Right lobe of liver (tissue), 4 donors: ENCODE measurements around the gene TPPP3.

ENCODE experiments used
- CTCF ChIP-seq, 4 donors: fragments of 200-600 bp in 3 of 4; fragments of 450-650 bp in 1 of 4; IDR thresholded peaks; one replicate each; pipeline versions ENCODE4 v1.5.1 to v1.8.0; 2016 to 2022; ENCODE audit warnings: antibody characterized with exemption in 4 of 4, mild to moderate bottlenecking in 2 of 4
- POLR2A ChIP-seq: fragments of 450-650 bp; IDR thresholded peaks from one replicate; pipeline ENCODE4 v1.6.1; 2017; ENCODE audit warnings: antibody characterized with exemption, mild to moderate bottlenecking
- donor health status: DM: no; HTN: no; CAD: no.
- donor health status: DM: no; HTN: no; CAD: no.
- donor health status: DM: no; HTN: yes; CAD: no.

DNA sequence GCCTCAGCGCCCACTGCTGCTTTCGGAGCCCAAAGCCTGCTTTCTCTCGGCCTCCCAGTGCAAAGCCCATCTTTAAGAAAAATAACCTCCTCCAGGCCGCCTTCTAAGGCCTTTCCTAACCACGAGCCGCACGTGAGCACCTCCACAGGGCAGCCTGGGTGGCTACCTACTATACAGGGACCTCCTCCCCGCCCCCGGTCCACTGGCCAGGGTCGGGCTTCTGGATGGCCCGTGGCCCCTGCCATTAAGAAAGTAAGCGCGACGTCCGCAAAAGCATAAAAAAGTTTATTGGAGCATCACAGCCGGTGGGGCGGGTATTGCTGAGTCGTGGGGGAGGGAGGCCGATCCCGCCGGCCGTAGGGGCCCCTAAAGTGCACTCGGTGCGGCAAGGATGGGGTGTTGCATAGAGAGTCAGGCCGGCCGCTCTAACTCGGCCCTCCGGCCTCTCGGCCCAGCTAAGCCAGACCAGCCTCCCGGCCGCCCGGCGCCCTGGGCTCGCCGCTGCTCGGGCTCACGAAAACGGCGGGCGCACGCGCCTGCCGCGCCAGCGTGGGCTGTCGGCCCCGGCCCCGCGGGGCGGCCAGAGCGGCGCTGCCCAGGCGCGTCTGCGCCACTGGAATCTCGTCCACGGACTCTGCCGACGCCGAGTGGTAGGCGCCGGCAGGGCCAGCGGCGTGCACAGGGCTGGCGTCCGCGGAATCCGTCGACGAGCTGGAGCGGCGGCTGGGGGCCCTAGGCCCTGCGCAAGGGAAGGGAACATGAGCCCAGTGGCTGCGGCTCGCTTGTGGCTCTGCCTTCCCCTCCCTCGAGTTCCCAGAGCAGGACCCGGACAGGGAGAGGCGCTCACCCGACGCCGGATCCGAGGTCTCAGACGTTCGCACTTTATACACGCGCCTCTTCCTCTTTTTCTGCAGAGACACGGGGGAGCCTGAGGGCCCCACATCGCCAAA is 1.1 kb upstream of the TPPP3 start:
- TF ChIP-seq CTCF (IDR thresholded peaks at IDR 0.05) (no peak), POLR2A (no peak)
